Breast epithelium (tissue), 4 donors: Measurements from ENCODE around the gene HMCN2. TPM values are rescaled to one million over a fixed set of nuclear protein-coding genes. Genes with fewer than 3 reads are reported as not detected.

Experiments used
- DNase-seq, 2 donors: peaks; one replicate each; pipeline ENCODE4 v3.0.0-alpha.2; 2019; ENCODE audit warnings: low spot score in 2 of 2
- H3K27ac ChIP-seq, 2 donors: fragments of 200-600 bp; sonication (generic) in 1 of 2; one replicate each; pipeline ENCODE4 v1.5.1; 2016 to 2019; ENCODE audit warnings: mild to moderate bottlenecking in 1 of 2
- H3K27me3 ChIP-seq, 2 donors: fragments of 200-600 bp; sonication (generic) in 1 of 2; one replicate each; pipeline versions ENCODE4 v1.5.1 to v1.6.0; 2017 to 2019; ENCODE audit warnings: control low read depth in 1 of 2, mild to moderate bottlenecking in 1 of 2
- H3K36me3 ChIP-seq: fragments of 200-600 bp; one replicate; pipeline ENCODE4 v1.5.1; 2019
- H3K4me1 ChIP-seq, 2 donors: fragments of 200-600 bp; sonication (generic); one replicate each; pipeline ENCODE4 v1.5.1; 2016 to 2019; ENCODE audit warnings: control low read depth in 1 of 2
- H3K4me3 ChIP-seq, 3 donors: fragments of 200-600 bp; sonication (generic); 1 replicate in 2 of 3; 2 replicates in 1 of 3; pipeline ENCODE4 v1.5.1; 2016 to 2019; ENCODE audit warnings: mild to moderate bottlenecking in 3 of 3, moderate library complexity in 2 of 3
- H3K9me3 ChIP-seq, 2 donors: fragments of 200-600 bp; sonication (generic) in 1 of 2; one replicate each; pipeline ENCODE4 v1.5.1; 2016 to 2019; ENCODE audit warnings: control low read depth in 1 of 2
- POLR2A ChIP-seq: fragments of 450-650 bp; IDR thresholded peaks from one replicate; pipeline ENCODE4 v1.6.1; 2016; ENCODE audit warnings: antibody characterized with exemption, mild to moderate bottlenecking, moderate library complexity
- POLR2AphosphoS5 ChIP-seq, 3 donors: sonication (generic); formaldehyde crosslinking; IDR thresholded peaks; one replicate each; pipeline ENCODE4 v1.6.1; 2017; ENCODE audit warnings: antibody characterized with exemption in 3 of 3
- intact Hi-C: fragments of 100-400 bp; cut with DNase I; formaldehyde crosslinking; loops from one replicate; pipeline ENCODE4 v1.15.1; 2023; ENCODE audit warnings: low total_unique reads
- total RNA-seq, 3 donors: library from RNA; depleted of rRNA; stranded (reverse); fragments of >200 nt; gene quantifications; one replicate each; pipeline ENCODE4 v1.1.0, GENCODE V29; 2016
- TF ChIP-seq, protein P1 (sequence below), 3 donors: fragments of 450-650 bp; IDR thresholded peaks; one replicate each; pipeline ENCODE4 v1.5.1; 2016 to 2017; ENCODE audit warnings: antibody characterized with exemption in 3 of 3, mild to moderate bottlenecking in 3 of 3, moderate library complexity in 3 of 3

The HMCN2 gene
- total RNA-seq, 3 donors from 2014 or later: 0.29 to 3.8 (median 0.98) TPM

DNA sequence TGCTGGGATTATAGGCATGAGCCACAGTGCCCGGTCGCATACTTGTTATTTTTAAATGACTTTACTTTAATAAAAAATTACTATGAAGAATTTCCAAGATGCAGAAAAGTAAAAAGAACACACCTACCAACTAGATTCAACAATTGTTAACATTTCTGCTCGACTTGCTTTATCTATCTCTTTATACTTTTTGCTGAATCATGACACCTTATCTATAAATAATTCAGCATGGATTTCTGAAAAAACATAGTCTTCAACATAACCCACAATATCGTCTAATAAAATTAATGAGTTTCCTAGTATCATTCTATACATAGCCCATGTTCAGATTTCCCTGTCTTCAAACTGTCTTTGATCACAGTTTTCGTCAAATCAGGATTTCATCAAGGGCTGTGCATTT is 25.9 kb downstream of the HMCN2 start:
- H3K36me3 ChIP-seq: no peaks in the 10 kb centered on the region
- peaks cover 0 to 26% of the 10 kb centered on the region in 2 donors for H3K27me3 ChIP-seq
- no peak overlapping the region for H3K27ac ChIP-seq
- no peak for TF ChIP-seq POLR2A
- TF ChIP-seq POLR2AphosphoS5 (IDR thresholded peaks at IDR 0.05): no peak
- TF ChIP-seq, protein P1, sequence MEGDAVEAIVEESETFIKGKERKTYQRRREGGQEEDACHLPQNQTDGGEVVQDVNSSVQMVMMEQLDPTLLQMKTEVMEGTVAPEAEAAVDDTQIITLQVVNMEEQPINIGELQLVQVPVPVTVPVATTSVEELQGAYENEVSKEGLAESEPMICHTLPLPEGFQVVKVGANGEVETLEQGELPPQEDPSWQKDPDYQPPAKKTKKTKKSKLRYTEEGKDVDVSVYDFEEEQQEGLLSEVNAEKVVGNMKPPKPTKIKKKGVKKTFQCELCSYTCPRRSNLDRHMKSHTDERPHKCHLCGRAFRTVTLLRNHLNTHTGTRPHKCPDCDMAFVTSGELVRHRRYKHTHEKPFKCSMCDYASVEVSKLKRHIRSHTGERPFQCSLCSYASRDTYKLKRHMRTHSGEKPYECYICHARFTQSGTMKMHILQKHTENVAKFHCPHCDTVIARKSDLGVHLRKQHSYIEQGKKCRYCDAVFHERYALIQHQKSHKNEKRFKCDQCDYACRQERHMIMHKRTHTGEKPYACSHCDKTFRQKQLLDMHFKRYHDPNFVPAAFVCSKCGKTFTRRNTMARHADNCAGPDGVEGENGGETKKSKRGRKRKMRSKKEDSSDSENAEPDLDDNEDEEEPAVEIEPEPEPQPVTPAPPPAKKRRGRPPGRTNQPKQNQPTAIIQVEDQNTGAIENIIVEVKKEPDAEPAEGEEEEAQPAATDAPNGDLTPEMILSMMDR (IDR thresholded peaks at IDR 0.05): no peak
- intact Hi-C loops: no loop called here
- no peaks in the 10 kb centered on the region for H3K4me1 ChIP-seq
- no peak overlapping the region for H3K4me3 ChIP-seq
- no peak for DNase-seq
- H3K9me3 ChIP-seq: no peaks in the 10 kb centered on the region

DNA sequence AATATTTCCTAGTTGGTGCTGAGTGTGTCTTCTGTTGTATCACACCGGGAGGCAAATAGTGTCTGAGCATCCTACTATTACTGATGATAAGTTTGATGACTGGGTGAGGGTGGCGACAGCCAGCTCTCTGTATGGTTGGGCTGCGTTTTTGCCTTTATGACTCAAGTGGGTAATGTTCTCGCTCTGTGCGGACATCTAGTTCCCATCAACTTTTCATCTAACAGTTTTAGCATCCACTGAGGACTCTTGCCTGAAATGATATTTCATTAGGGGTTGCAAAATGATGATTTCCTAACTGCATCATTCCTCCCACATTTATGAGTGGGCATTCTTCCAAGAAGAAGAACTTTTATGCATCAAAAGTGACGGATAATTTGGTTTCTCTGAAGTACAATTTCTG is 26.5 kb downstream of the HMCN2 start:
- peaks cover 0 to 23% of the 10 kb centered on the region in 2 donors for H3K27me3 ChIP-seq
- intact Hi-C loops: no loop called here
- peak overlapping the region in 1 of 2 donors; percentile 43 for H3K27ac ChIP-seq
- DNase-seq: no peak
- peak in 1 of 3 donors; percentile 50 for TF ChIP-seq POLR2AphosphoS5 (IDR thresholded peaks at IDR 0.05)
- TF ChIP-seq, protein P1 (IDR thresholded peaks at IDR 0.05): no peak
- no peak for TF ChIP-seq POLR2A
- H3K36me3 ChIP-seq: no peaks in the 10 kb centered on the region
- H3K4me3 ChIP-seq: no peak overlapping the region
- no peaks in the 10 kb centered on the region for H3K9me3 ChIP-seq
- no peaks in the 10 kb centered on the region for H3K4me1 ChIP-seq

DNA sequence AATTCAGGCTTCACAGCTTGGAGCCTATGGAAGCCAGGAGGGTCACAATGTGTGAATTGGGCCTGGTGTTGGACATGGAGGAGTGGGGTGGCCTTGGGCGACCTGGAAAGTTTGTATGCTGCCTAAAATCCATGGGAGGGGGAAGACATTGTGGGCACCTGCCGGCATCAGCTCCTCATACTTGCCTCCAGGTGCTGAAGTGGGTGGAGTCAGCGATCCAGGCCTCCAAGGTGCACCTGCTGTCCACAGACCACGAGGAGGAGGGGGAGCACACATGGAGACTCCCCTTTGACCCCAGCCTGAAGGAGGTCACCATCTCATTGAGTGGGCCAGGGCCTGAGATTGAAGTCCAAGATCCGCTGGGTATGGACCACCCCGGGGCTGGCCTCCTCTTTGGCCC is 29.1 kb downstream of the HMCN2 start:
- H3K27ac ChIP-seq: no peak overlapping the region
- intact Hi-C loops: no loop called here
- TF ChIP-seq, protein P1 (IDR thresholded peaks at IDR 0.05): no peak
- TF ChIP-seq POLR2AphosphoS5 (IDR thresholded peaks at IDR 0.05) (no peak), POLR2A (no peak)
- no peak for DNase-seq
- no peaks in the 10 kb centered on the region for H3K4me1 ChIP-seq
- no peak overlapping the region for H3K4me3 ChIP-seq
- peaks cover 0 to 7% of the 10 kb centered on the region in 2 donors for H3K27me3 ChIP-seq
- H3K9me3 ChIP-seq: no peaks in the 10 kb centered on the region
- H3K36me3 ChIP-seq: no peaks in the 10 kb centered on the region

DNA sequence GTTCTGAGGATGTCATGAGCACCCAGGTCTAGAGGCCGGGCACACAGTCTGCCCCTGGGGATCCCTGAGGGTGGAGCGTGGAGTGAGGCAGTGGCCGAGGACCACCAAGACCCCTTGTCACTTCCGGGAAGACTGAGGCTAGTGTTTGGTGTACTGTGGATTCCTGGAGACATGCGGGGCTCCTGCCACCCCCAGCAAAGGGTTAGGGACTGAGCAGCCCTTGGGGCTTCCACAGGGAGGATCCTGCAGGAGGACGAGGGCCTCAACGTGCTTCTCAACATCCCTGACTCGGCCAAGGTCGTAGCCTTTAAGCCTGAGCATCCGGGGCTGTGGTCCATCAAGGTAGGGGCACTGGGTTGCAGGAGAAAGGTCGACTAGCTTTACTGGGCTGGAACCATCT is 29.9 kb downstream of the HMCN2 start:
- intact Hi-C loops: no loop called here
- H3K27ac ChIP-seq: no peak overlapping the region
- no peak overlapping the region for H3K4me3 ChIP-seq
- H3K27me3 ChIP-seq: no peaks in the 10 kb centered on the region
- no peaks in the 10 kb centered on the region for H3K36me3 ChIP-seq
- DNase-seq: no peak
- H3K4me1 ChIP-seq: no peaks in the 10 kb centered on the region
- no peaks in the 10 kb centered on the region for H3K9me3 ChIP-seq
- TF ChIP-seq POLR2AphosphoS5 (IDR thresholded peaks at IDR 0.05) (no peak), POLR2A (no peak)
- TF ChIP-seq, protein P1 (IDR thresholded peaks at IDR 0.05): no peak

DNA sequence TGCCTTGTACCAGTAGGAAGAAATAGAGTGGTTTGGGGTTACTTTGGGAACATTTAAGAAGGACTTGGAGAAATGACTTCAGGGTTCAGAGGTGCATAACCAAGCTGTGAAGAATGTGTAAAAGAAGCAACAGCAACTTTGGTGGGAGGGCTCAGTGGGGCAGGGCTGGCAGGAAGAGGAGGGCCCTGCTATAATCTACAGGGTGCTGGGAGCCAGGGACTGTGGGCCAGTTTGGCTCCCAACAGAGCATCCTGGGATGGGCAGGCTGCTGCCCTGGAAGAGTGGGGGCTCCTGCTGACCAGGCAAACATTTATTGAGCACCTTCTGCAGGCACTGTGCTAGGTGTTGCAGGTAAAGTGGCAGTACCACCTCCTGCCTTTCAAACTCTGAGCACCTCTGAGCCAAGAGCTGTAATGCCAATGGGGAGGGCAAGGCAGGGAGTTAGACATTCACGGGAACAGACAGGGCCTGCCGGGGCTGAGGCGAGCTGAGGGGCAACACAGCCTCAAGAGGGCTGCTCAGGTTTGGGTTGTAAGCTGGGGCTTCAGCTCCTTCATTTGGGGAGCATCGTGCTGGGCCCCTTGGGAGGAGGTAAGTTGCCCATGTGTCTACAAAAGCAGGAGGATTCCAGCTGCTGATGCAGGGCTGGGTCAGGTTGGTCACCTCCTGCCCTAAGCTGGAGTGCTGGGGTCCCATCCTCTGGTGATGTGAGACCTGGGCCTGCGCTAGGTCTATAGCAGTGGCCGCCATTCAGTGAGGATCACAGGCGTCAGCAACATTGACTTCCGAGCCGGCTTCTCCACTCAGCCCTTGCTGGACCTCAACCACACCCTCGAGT is 30.6 kb downstream of the HMCN2 start:
- no peak overlapping the region for H3K27ac ChIP-seq

More for the DNA sequence above, 30.6 kb downstream of the HMCN2 start:
- TF ChIP-seq, protein P1 (IDR thresholded peaks at IDR 0.05): no peak
- TF ChIP-seq POLR2AphosphoS5 (IDR thresholded peaks at IDR 0.05) (no peak), POLR2A (no peak)
- Histone ChIP-seq H3K9me3 (no peaks in the 10 kb centered on the region), H3K4me1 (no peaks in the 10 kb centered on the region), H3K36me3 (no peaks in the 10 kb centered on the region), H3K4me3 (no peak overlapping the region), H3K27me3 (no peaks in the 10 kb centered on the region)
- intact Hi-C loops: no loop called here
- DNase-seq: no peak
